Measurements from ENCODE around the gene VPS37D.
"Not testable (repeated sequence)": the region's sequence is repeated elsewhere in the genome, so short reads cannot be mapped to it uniquely, and the experiment has no call there.

VPS37D gene

DNA sequence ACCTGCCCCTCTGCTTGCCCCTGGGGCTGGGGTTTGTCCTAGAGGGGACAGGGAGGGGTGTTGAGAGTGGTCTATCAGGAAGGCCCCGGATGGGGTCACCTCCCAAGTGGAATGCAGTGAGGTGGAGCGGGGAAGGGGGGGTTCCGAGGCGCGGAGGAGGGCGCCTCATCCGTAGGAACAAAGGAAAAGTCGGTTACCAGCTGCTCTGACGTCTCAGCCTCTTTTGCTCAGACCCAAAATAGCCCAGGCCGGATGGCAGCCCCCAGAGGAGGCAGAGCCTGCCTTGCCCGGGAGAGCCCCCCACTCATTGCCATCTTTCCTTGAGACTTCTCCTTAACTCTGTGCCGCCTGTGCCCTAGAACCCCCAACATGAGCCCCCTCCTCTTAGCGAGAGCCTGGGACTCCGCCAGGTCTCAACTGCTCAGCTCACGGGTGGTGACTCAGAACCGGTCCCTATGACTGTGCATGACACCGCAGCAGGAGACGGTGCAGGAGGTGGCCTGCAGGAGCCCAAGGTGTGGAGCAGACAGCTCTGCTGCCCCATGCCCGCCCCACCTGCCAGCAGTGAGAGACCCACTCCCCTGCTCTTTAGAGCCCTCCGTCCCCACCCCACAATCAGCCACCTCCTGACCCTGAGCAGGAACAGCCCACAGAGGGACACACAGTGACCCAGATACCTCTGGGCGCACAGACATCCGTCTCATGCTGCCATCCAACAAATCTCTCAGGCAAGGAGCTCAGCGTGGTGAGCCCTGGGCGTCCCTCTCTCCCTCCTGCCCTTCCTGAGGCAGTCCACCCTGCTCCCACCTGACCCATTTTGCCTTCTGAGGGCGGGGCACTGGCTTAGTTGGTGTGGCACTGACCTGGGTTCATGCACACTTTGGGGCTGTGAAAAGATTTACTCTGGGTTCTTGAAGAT, 38.8 kb downstream of the VPS37D start:
- DNase-seq (ENCODE audit: low read depth), result no peak

DNA sequence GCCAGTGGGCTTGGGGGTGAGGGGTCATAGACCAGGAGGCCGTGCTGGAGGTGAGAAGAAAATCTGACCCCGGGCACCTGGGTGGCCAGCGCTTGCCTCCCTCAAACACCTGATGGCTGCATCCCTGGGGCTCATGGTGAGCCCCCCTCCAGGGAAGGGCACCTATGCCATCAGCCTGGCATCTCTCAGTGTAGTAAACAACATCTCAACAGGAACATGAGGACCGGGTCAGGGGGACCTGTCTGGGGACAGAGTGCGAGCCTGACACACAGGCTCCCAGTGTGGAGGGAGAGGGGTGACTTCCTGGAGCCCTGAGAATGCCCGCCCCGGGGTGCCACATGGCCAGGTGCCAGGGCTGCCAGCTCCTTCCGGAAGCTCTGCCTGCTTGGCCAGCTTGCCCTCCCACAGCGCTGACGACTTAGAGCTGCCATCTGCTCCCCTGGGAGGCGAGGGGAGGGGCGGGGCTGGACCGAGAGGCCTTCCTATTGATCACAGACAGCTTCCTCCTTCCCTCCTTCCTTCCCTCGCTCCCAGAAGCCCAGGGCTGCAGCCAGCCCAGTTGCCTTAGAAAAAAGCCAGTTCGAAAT, 39.5 kb downstream of the VPS37D start:
- DNase-seq (ENCODE audit: low read depth), result no peak

DNA sequence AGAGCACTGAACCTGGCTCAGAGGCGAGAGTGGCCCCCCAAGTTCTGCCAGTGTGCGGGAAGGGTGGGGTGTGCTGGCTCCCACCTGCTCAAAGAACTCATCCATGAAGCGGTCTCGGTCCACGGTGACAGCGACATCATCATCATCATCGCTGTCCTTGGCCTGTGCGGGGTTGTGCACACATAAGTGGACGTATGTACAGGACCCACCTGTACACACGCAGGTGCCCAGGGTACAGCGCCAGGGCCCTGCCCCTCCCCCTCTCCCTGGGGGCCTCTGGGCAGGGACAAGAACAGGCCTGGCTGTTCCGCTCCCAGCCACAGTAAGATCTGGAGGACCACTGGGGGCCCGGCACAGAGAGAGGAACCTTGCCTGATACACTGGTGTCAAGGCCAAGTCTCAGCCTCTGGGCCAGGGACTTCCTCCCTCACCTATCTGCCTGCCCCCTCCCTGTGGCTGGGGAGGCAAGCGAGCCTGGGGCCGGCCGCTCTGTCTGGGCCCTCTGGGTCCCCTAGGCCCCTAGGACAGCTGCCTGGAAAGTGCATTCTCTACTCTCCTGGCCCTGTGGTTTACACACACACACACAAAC, 41.4 kb downstream of the VPS37D start:
- no peak for DNase-seq (ENCODE audit: low read depth)

DNA sequence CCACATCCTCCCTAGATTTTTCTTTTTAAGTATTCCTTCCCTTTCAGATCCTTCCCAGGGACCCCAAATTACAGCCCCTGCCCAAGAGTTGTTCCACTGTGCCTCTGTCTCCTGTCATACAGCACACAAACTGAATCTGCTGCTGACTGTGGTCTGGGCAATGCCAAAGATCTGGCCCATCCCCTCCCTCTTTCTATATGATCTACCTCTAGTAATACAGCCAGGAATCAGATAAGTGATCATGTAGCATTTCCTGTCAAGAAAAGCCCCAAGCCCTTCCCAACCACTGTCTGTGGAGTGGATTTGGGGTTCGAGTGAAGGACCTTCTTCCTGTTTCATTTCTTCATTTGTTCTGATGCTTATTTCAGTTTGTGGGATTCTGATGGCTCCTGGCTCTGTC, 45.1 kb downstream of the VPS37D start:
- DNase-seq (ENCODE audit: low read depth), result no peak

- DNase-seq (ENCODE audit: low read depth), result not testable (repeated sequence)
These were observed 45.7 kb downstream of the VPS37D start for GRCh38 chr7:73713319-73713718.

DNA sequence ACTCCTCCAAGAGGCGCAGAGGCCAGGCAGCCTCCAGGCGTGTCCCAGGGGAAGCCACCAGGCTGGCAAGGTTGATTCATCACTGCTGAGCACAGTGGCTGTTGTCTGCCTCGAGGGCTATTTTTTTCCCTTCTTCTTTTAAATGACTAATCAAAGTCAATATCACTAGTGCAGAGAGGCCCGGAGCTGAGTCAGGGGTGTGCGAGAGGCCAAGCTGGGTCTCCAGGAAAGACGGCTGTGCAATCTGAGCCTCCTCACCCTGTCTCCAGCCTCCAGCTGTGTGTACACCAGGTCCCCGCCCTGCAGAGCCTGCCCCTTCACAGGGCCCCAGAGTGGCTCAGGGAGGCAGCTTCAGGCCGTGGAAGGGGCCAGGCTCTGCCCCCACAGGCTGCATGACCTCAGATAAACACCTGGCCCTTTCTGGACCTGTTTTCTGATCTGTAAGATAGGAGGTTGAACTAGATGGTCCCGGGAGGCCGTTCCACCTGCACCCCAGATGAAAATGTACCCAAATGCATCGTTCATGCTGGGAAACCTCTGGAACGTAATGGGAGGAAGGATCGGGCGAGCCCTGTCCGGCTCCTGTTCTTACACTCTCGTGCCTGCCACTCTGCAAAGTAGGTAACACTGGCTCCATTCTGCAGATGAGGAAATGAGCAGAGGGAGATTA, 48.2 kb downstream of the VPS37D start:
- DNase-seq (ENCODE audit: low read depth), result peak; percentile 90

DNA sequence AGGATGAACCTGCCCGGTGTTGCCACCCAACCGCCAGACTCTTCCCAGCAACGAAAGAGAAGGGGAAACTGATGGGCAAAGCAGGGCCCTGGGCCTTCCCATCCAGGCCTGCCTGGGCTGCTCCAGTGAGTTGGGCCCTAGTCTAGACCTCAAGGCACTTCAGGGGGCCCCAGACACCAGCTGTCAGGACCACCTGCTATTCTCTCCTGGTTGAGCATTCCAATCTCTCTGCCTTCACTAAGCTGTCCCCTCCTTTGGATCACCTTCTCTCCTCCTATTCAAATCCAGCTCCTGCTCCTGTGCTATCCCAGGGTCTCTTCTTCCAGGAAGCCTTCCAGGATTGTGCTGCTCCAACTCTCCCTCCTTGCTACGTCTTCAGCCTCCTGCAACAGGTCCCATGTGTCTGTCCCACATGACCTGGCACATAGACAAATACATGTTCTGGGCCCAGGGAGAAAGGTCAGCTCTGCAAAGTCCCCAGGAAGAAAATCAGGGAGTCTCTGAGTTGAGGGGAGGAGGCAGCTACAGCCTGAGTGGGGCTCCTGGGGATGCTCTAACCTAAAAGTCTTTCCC, 48.8 kb downstream of the VPS37D start:
- no peak for DNase-seq (ENCODE audit: low read depth)

- DNase-seq (ENCODE audit: low read depth), result no peak
These were observed 49.6 kb downstream of the VPS37D start for GRCh38 chr7:73717025-73717807.

DNA sequence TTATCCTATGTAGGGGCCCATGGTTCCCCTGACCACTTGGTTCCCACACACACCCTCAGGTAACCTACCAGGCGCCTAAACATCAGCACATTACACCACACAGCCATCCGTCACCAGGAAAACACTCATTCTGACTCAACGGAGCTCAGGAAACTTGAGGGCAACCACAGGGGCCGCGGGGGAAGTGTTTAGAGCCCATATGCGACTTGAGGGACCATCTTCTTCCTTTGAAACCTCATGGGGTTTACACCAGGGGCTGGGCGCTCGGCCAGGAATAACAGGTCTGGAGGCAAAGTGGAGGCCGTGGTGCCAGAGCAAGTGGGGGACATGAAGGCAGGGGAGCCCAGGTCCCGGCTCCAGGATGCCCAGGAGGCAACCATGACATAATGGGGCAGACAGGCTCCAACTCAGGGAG, 50.4 kb downstream of the VPS37D start:
- DNase-seq (ENCODE audit: low read depth), result peak; percentile 57

DNA sequence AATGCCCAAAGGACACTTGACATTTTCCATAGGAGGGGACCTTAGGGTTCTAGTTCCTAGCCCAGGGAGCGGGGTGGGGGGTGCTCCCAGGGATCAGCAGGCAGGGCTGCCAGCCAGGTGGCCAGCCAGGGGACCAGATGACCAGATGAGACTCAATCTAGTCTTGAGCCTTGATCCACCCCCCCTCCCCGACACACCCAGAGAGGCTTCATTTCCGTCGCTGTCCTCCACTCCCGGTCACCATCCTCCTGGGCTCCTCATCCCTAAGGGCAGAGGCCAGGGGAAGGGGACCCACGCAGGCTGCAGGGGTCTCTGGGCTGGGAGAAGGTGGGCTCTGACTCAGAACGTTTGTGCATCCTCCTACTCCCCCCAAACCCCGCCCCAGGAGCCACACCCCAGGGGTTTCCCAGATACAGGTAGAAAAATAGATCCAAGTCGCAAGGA, 50.8 kb downstream of the VPS37D start:
- no peak for DNase-seq (ENCODE audit: low read depth)

DNA sequence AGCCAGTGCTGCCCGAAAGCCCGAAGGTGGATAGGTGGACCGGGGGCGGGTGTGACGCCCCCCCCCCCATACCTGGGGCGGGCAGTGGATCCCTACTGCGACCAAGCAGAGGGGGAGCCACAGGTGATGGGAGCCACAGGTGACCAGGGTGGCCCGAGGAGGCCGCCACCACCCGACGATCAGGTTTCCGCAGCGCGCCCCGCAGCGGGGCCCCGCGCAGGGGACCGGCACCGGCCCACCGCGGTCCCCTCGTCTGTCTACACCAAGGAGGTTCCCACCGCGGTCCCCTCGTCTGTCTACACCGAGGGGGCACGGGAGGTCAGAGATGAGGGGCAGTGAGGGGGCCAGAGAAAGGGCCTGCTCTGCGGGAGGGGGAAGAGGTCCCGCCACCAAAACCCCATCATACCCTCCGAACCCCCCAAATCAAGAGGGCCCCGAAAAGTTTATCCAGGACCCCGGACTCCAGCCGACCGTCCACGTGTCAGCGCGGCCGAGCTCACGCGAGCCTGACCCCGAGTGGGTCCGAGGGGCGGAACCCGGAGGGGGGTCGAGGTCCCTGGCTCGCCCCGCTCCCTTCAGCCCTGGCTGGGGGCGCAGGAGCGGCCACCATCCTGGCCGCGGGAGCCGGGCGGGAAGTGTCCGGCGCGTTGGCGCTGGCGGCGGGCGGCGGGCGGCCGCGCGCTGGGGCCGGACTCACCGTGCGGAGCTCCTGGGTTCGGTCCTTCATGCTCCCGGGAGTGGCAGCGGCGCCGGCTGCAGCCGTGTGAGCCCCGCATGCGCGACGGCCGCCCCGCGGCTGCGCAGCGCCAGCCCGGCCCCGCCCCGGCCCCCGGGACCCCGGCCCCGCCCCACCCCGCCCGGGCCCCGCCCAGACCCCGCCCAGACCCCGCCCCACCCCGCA, 51.5 kb downstream of the VPS37D start, which contains the start of gene STX1A:
Gene STX1A (minus strand): TSS at position 765 of the 901 bp plus-strand sequence. CDS start 38 bp downstream, at position 727.
- DNase-seq (ENCODE audit: low read depth), result peak; percentile 64

GRCh38 chr7:73719806-73720169, 52.2 kb downstream of the VPS37D start:
- DNase-seq (ENCODE audit: low read depth), result no peak

DNA sequence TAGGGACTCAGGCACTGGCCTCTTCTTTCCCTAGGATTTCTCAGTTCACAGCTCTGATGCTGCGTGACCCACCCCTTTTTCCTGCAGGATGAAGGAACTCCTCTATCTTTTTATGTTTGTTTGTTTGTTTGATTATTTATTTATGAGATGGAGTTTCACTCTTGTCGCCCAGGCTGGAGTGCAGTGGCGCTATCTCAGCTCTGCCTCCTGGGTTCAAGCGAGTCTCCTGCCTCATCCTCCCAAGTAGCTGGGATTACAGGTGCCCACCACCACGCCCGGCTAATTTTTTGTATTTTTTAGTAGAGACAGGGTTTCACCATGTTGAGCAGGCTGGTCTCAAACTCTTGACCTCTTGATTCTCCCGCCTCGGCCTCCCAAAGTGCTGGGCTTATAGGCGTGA, 52.8 kb downstream of the VPS37D start:
- not testable (repeated sequence) for DNase-seq (ENCODE audit: low read depth)

- DNase-seq (ENCODE audit: low read depth), result peak; percentile 65
These were observed 53.8 kb downstream of the VPS37D start for GRCh38 chr7:73721377-73721817.
